GM19438 (cell line): Measurements from ENCODE around the gene VWA8.
"Not testable (repeated sequence)": the region's sequence is repeated elsewhere in the genome, so short reads cannot be mapped to it uniquely, and the experiment has no call there.

Experiments
- ATAC-seq: cut with Tn5 transposase; IDR thresholded peaks from one replicate; pipeline ENCODE4 v1.9.1; 2021; ENCODE audit warnings: low read depth; ENCODE audit not compliant: unreplicated experiment

VWA8 gene

GRCh38 chr13:41859565-41859964, 101.3 kb downstream of the VWA8 start:
- ATAC-seq = no peak

DNA sequence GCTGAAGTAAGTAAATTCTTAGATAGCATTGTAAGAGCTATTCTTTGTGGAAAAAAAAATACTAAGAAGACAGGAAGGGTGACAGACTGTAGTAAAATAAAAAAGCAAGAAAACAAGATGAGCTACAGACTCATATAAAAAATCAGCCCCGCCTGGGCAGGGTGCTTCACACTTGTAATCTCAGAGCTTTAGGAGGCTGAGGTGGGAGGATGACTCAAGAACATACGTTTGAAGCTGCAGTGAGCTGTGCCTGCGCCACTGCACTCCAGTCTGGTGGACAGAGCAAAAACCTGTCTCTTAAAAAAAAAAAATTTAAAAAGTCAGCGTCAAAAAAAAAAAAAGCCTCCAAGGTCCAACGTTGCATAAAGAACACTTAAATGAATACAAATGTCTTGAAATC, 102.1 kb downstream of the VWA8 start:
- ATAC-seq = no peak

DNA sequence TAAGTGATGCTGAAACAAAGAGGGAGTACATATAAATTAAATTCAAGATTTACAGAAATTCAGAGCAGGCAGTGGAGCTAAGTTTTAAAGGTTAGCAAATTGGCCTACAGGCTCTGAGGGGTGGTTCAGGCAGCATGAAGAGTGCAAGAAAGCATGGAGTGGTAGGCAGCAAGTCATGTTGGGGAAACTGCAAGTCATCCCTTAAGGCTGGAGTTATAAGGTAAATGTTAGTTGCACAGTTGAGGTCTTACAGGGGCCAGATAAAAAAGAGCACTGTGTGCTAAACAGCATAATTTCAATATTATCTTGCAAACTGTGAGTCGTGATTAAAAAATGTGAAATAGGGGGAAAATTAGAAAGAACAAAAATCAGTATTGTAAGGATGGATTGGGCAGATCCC, 106.2 kb downstream of the VWA8 start:
- ATAC-seq = no peak

- no peak for ATAC-seq
Measured at GRCh38 chr13:41851351-41851750, 109.6 kb downstream of the VWA8 start.

DNA sequence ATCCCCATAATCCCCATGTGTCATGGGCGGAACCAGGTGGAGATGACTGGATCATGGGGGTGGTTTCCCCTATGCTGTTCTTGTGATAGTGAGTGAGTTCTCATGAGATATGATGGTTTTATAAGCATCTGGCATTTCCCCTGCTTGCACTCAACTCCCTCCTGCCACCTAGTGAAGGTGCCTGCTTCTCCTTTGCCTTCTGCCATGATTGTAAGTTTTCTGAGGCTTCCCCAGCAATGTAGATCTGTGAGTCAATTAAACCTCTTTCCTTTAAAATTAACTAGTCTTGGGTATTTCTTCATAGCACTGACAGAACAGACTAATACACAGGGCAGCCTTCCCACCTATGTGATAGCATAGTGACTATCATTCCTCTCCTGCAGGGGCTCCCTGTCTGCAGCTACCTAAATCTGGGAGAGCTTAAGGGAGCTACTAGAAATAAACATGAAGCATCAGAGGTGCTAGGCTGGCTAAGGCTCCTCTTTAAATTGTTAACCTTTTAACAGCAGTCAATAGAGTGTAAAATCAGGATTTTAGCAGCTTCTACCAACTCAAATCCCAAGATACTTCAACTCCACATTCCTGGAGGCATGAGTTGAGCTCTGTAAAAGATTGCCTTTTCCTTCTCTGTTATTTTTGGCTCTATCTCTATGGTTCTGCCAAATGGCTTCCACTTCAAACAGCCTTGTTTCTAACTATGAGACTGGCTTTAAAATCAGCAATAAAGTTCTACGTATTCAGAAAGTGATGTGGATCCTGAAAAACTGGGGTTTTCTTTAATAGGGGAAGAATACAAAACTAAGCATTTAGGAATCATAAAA, 112.3 kb downstream of the VWA8 start:
- ATAC-seq = no peak

DNA sequence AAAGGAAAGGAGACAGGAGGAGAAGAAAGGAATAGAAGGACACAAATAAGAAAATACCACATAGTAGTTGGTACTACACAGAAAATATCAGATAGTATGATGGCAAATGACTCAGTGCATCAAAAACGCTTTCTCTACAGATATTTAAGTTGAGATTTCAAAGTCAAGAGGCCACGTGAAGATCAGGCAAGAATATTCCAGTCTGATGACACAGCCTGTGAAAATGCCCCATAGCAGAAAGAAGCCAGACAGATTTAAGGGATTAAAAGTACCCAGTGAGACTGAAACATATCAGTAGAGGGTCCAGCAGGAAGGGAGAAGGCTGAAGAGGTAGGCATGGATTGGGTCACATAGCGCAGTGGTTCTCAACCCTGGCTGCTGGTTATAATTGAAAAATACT, 113.7 kb downstream of the VWA8 start:
- ATAC-seq = no peak

DNA sequence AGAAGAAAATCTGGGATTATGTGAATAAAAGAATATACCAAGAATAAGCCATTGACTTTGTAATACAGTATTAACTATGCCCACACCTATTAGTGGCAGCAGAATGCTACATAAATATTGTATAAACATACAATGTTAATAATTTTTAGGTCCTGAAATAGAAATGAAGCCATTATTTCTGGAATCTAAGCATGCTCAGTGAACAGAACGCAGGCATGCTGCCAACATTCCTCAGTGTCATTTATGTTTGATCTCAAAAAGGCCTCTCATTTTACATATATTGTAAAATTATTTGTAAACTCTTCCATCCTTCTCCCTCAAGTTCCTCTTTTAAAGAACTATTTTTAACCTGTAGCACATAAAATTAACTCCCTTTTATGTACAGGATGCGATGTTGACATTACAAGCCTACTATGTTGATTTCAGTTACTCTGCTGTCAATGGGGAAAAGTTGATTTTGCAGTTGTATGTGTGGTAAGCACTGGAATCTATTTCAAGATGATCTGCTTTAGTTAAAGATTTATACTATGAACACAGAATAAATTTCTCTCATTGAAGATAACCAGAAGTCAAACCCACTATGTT, 118.8 kb downstream of the VWA8 start:
- no peak for ATAC-seq

- no peak for ATAC-seq
Measured at GRCh38 chr13:41837629-41838028, 123.3 kb downstream of the VWA8 start.

GRCh38 chr13:41835871-41836270, 125.0 kb downstream of the VWA8 start:
- ATAC-seq = no peak

- not testable (repeated sequence) for ATAC-seq
Measured at GRCh38 chr13:41834697-41835096, 126.2 kb downstream of the VWA8 start.

DNA sequence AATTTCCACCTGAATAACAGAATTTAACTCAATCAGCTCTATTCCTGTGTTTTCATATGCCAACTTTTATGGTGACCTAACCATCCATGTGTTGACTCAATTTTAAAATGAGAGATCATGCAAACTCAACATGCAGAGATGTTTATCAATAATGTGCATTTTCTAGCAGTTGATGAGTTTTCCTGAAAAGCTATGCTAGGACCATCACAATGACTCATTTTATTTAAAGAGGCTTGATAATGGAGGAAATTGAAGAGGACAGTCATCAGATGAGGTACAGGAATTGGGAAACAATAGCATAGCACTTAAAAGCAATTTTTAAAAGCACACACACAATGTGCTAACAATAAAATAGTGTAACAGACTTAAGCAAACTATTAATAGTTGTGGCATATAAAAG, 127.1 kb downstream of the VWA8 start:
- no peak for ATAC-seq

DNA sequence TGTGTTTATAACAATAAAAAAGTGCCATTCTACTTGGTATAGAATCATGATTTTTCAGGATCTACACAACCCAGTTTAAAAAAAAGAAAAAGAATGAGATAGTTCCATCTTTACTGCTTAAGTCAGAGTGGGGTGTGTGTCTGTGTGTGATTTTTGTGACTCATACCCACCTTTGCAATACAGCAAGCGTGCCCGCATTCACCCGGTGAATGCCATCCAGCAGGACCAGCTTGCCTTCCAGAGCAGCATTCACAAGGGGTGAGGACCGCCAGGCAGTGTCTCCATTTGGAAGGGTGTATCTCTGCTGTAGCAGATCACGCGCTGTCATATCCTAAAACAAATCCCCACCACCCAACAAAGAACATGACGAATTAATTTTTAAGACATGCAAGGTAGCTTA, 127.7 kb downstream of the VWA8 start:
- no peak for ATAC-seq

DNA sequence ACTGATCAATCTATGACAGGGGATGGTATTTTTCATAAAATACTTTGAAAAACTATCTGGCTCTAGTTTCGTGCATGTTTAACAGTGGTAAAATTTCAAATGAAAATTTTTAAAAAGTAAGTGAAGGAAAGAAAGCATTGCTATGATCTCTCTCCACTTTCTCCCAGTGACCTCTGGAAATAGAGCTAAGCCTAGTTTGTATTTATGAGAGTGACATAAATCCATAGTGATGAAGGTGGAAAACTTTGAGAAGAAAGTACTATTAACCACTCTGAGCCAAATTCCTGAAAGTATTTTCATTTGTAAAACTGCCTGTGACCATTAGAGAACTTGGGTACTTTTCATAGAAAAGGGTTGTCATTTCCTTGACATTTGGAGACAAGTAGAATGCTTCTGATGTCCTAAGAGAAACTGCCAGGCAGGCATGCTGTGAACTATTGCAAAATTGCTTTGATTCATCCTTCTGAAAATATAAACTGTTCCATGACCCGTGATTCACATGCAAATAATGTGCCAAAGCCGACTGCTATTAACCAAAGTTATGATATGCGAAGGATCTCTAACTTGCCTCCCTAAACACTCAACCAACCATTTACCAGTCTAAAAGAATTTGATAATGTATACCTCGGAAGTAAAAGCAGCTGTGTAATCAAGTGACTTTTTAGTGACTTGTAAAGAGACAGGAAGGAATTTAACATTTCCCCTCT, 133.2 kb downstream of the VWA8 start:
- no peak for ATAC-seq

DNA sequence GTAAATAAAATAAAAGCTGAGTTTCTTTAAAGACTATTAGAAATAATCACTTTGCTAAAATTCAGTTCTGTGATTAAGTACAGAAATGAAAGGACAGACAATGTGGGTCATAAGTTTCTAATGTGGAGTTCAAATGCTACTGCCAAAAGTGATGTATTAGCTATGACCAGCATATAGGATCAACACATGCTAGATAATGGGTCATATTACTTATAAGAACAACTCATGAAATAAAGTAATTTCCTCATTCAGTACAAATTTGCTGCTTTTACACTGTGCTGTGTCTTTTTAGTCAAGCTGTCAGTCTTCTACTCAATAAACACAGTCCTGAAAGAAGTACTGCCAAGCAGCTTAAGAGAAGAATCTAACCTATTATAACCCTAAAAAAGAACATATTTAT, 135.2 kb downstream of the VWA8 start:
- ATAC-seq = no peak

DNA sequence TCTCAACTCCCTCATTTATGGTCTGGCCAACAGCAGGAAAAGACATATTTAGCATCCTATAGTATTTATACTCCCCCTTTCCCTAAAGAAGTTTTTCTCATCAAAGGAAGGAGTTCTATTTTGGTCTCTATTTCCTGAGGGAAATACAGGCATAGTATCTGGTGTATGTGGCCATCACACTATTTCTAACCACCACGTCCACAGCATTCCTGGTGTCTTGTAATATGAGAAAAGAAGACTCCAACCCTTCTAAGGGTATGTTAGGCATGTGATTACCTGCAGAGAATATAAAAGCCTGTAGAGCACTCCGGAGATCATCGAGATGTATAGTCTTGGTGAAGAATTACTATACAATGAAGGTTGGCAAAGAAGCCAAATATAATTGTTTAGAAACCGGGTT, 137.4 kb downstream of the VWA8 start:
- ATAC-seq = no peak

DNA sequence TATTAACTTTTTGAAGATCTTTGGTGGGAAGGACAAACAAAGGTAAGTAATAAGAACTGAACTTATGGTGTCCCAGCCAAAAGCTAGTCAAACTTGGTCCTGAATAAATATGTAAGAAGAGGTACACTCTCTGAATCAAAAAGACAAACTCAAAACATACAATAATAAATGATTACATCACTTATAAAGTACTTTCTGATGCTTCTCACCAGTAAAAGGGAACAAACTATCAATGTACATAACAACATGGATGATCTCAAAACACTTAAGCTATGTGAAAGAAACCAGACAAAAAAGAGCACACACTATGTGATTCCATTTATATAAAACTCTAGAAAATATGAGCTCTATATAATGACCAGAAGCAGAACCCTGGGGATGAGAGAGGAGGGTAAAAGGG, 138.3 kb downstream of the VWA8 start:
- no peak for ATAC-seq

DNA sequence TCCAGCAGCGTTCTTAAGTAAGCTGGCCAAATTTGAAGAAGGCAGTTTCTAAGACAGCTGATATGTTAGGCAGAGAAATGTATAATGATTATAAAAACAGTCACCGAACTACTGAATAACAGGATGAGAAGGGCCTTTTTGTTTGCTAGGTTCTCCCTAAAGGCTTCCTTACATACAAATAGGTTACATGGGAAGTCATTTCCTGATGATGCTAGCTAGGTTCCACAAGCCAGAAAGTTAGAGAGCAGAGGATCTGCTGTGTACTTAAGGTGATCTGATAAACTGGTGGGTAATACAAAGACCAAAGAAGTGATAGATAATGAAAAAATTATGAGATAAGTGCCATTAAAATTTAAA, 139.7 kb downstream of the VWA8 start:
- no peak for ATAC-seq

DNA sequence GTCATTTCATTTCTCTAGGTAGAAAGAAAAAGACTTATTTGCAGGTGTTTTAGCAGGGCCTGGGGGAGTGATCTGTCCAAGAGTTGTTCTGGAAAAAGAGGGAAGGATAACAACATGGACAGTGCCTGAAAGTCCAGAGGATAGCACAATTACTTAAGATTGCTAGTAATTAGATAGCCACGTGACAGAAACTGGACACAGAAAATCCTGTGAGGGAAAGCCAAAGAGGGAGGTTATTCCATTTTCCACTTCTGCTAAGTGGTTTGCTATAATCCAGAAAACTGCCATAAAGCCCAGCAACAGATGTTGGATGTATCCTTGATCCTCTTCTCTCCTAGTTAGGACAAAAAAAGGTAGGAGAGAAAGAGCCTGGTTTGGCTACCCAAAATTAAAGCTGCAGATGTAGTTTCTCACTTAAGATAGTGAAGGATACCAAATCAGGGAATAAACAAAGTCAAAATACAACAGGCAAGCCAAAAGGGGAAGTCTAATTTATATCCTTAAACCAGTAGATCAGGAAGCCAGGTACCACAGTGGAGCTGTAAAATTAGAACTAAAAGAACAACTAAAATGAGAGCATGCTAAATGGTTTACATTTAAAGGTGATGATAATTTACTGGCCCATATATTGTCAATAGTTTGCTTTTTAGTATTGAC, 140.2 kb downstream of the VWA8 start:
- ATAC-seq = no peak

DNA sequence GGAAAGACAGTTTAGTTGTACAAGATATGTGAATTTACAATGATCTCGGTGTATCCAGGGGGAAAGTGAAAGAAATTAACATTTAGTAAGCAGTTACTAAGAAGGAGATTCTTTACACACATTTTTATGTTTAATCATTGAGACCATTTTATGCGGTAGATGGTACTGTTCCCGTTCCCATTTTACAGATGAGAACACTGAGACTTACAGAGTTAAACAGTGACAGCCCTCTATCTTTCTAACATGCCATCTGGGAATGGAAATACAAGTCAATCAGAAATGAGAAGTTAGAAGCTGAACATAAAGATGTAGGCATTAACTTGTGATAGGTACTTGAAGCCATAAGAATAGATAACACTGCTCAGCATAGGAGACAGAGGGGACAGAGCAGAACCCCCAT, 144.9 kb downstream of the VWA8 start:
- no peak for ATAC-seq

GRCh38 chr13:41813426-41813825, 147.5 kb downstream of the VWA8 start:
- no peak for ATAC-seq

GRCh38 chr13:41812851-41813250, 148.1 kb downstream of the VWA8 start:
- peak; percentile 72 for ATAC-seq
